Pancreas (tissue), 10 donors: ENCODE results near the gene S100P. TPM values are rescaled to one million over a fixed set of nuclear protein-coding genes. Genes with fewer than 3 reads are reported as not detected.

ENCODE experiments used
- ATAC-seq, 4 donors: fragments of 200-7000 bp; cut with Tn5 transposase; one replicate each; pipeline versions ENCODE4 v1.8.0 to v1.9.1; 2020; ENCODE audit warnings: mild to moderate bottlenecking in 4 of 4, moderate library complexity in 4 of 4
- DNase-seq, 6 donors: peaks; one replicate each; pipeline ENCODE4 v3.0.0-alpha.2; 2020
- FAIRE-seq: peaks from 2 replicates; lab custom pipeline; 2012; peaks lifted over from hg19 to GRCh38; lab: Jason Lieb, UNC
- H3K27ac ChIP-seq, 4 donors: fragments of 200-600 bp; sonication (generic); 1 replicate in 3 of 4; 2 replicates in 1 of 4; pipeline versions ENCODE4 v1.5.0 to v1.8.0; 2020
- H3K27me3 ChIP-seq, 4 donors: fragments of 200-600 bp; one replicate each; pipeline ENCODE4 v1.8.0; 2021
- H3K36me3 ChIP-seq, 3 donors: fragments of 200-600 bp; sonication (generic) in 1 of 3; one replicate each; pipeline versions ENCODE4 v1.5.0 to v1.8.0; 2020 to 2021
- H3K4me1 ChIP-seq, 3 donors: fragments of 200-600 bp; one replicate each; pipeline ENCODE4 v1.8.0; 2021
- H3K4me3 ChIP-seq, 4 donors: fragments of 200-600 bp; sonication (generic) in 2 of 4; one replicate each; pipeline versions ENCODE4 v1.5.0 to v1.8.0; 2020 to 2021
- H3K9me3 ChIP-seq, 4 donors: fragments of 200-600 bp; one replicate each; pipeline ENCODE4 v1.8.0; 2021
- CTCF ChIP-seq, 4 donors: fragments of 200-600 bp; sonication (generic) in 3 of 4; IDR thresholded peaks; one replicate each; pipeline versions ENCODE4 v1.5.0 to v1.8.0; 2021; ENCODE audit warnings: antibody characterized with exemption in 4 of 4
- WGBS, 2 donors: extraction: QIAGEN DNeasy Blood & Tissue Kit; methylation state at CpG; one replicate each; pipeline ENCODE4 v1.1.7; 2013; 5-methylcytosine and 5-hydroxymethylcytosine counted together
- intact Hi-C, 3 donors: fragments of 100-400 bp; cut with DNase I; formaldehyde crosslinking; loops; one replicate each; pipeline versions ENCODE4 v1.11.1 to v1.14.2; 2022
- polyA plus RNA-seq, 2 donors: library from polyadenylated mRNA; stranded (reverse); fragments of 200-250 nt; gene quantifications; one replicate each; pipeline ENCODE4 v1.2.3, GENCODE V29; 2013
- total RNA-seq, 6 donors: library from RNA; stranded (reverse); fragmentation: NEBNext Ultra II Directional in 4 of 6; extraction: Animal tissue kit (Norgen Biotek cat#: 25700) in 4 of 6; gene quantifications; one replicate each; pipeline versions ENCODE4 v1.2.1 to v1.2.4, GENCODE V29; 2021 to 2023
- donor health status: healthy with polysubstance abuse.
- donor health status: DM: no; HTN: no; CAD: no; lungs with moderate emphysema.
- donor health status: DM: no; HTN: no; CAD: no.
- donor health status: control.
- donor health status: control.
- donor health status: Bipolar disorder and iron deficiency.
- donor health status: DM: yes; HTN: yes; CAD: no.
- donor health status: DM: no; HTN: no; CAD: no.
- donor health status: DM: no; HTN: no; CAD: no.
- donor health status: DM: yes; HTN: yes; CAD: no.

S100P gene
- total and polyA plus RNA-seq, 8 donors = 0.42 to 15.7 (median 1.5) TPM; not detected in 4

- FAIRE-seq (no peak), ATAC-seq (no peak), DNase-seq (no peak)
- peak overlapping the region; percentile 66 to 93 (median 80) for H3K4me3 ChIP-seq
- no peaks in the 10 kb centered on the region for H3K9me3 ChIP-seq
- no peaks in the 10 kb centered on the region for H3K27me3 ChIP-seq
- TF ChIP-seq CTCF (IDR thresholded peaks at IDR 0.05) = no peak
- 17 to 22% methylated on average over 7 of the region's 7 CpGs for WGBS, 2 donors
- intact Hi-C loops = no loop called here
- peaks cover 0 to 16% (median 10%) of the 10 kb centered on the region in 3 donors for H3K4me1 ChIP-seq
- peak overlapping the region in 2 of 4 donors; percentile 83 to 91 for H3K27ac ChIP-seq
- H3K36me3 ChIP-seq = no peaks in the 10 kb centered on the region
These were observed 23.4 kb downstream of the S100P start for GRCh38 chr4:6716958-6717655.

GRCh38 chr4:6718932-6719610 is 25.4 kb downstream of the S100P start:
- Histone ChIP-seq H3K27me3 (no peaks in the 10 kb centered on the region), H3K4me3 (no peak overlapping the region), H3K27ac (no peak overlapping the region), H3K9me3 (no peaks in the 10 kb centered on the region), H3K4me1 (peaks cover 0 to 16% (median 10%) of the 10 kb centered on the region in 3 donors), H3K36me3 (no peaks in the 10 kb centered on the region)
- DNase-seq = no peak
- FAIRE-seq = no peak
- TF ChIP-seq CTCF (IDR thresholded peaks at IDR 0.05) = no peak
- 71 to 78% methylated on average over 7 of the region's 7 CpGs for WGBS, 2 donors
- intact Hi-C loops = no loop called here
- ATAC-seq = no peak

- peaks cover 0 to 16% (median 10%) of the 10 kb centered on the region in 3 donors for H3K4me1 ChIP-seq
- no peak for TF ChIP-seq CTCF (IDR thresholded peaks at IDR 0.05)
- no peaks in the 10 kb centered on the region for H3K9me3 ChIP-seq
- intact Hi-C loops = loop anchor here (2.0 to 10.0 kb wide), 3 partner anchors 153 to 155 kb away; no protein-coding TSS in a partner anchor
- H3K27me3 ChIP-seq = no peaks in the 10 kb centered on the region
- FAIRE-seq = no peak
- ATAC-seq = no peak
- H3K27ac ChIP-seq = no peak overlapping the region
- no peaks in the 10 kb centered on the region for H3K36me3 ChIP-seq
- no peak overlapping the region for H3K4me3 ChIP-seq
- 54 to 64% methylated on average over 8 of the region's 8 CpGs for whole genome bisulfite sequencing, 2 donors
- no peak for DNase-seq
These were observed 26.0 kb downstream of the S100P start for GRCh38 chr4:6719611-6720179.

- DNase-seq (peak; percentile 65 to 97 (median 84)), ATAC-seq (peak; percentile 30 to 70 (median 60)), FAIRE-seq (no peak)
- WGBS, 2 donors = 5% methylated on average over 14 of the region's 14 CpGs
- TF ChIP-seq CTCF (IDR thresholded peaks at IDR 0.05) = peak; percentile 61 to 89 (median 86)
- no peak overlapping the region for H3K4me3 ChIP-seq
- no peak overlapping the region for H3K27ac ChIP-seq
- H3K9me3 ChIP-seq = no peaks in the 10 kb centered on the region
- no peaks in the 10 kb centered on the region for H3K36me3 ChIP-seq
- peaks cover 0 to 16% (median 10%) of the 10 kb centered on the region in 3 donors for H3K4me1 ChIP-seq
- intact Hi-C loops = loop anchor here (2.0 to 10.0 kb wide), 3 partner anchors 152 to 155 kb away; no protein-coding TSS in a partner anchor
- H3K27me3 ChIP-seq = no peaks in the 10 kb centered on the region
These were observed 26.6 kb downstream of the S100P start for GRCh38 chr4:6720202-6720699.
